GM21619 (cell line): ENCODE measurements around the gene ERGIC2.
"Not testable (repeated sequence)": the region's sequence is repeated elsewhere in the genome, so short reads cannot be mapped to it uniquely, and the experiment has no call there.

ENCODE experiments used
- ATAC-seq: cut with Tn5 transposase; IDR thresholded peaks from one replicate; pipeline ENCODE4 v1.9.1; 2021; ENCODE audit not compliant: unreplicated experiment

The ERGIC2 gene

DNA sequence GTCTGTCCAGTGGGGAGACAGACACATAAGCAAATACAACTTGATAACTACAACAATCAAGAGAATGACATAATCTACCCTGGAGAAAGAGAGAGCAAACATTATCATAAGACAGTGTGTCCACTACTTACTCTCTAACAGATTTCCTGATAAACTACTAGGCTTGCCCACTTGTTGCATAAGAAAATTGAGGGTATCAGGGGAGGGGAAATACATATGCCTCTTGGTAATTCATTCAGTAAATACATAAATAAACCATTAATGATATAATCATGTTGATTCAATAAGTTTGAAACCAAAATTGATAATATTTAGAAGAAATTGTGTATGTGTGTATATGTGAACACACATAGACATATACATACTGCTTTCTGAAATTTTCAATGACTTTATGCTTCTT is 76.6 kb downstream of the ERGIC2 start:
- ATAC-seq: no peak

GRCh38 chr12:29301114-29301513 is 79.9 kb downstream of the ERGIC2 start:
- ATAC-seq: no peak

GRCh38 chr12:29299633-29300032 is 81.3 kb downstream of the ERGIC2 start:
- no peak for ATAC-seq

- ATAC-seq: no peak
Observed at GRCh38 chr12:29291226-29291625, 89.7 kb downstream of the ERGIC2 start.

DNA sequence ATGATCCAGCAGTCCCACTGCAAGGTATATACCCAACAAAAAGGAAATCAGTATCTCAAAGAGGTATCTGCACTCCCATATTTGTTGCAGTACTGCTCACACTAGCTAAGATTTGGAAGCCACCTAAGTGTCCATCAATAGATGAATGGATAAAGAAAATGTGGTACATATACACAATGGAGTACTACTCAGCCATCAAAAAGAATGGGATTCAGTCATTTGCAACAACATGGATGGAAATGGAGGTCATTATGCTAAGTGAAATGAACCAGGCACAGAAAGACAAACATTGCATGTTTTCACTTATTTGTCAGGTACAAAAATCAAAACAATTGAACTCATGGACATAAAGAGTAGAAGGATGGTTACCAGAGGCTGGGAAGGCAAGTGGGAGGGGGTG is 90.5 kb downstream of the ERGIC2 start:
- ATAC-seq: not testable (repeated sequence)

- ATAC-seq: no peak
Observed at GRCh38 chr12:29288031-29288430, 92.9 kb downstream of the ERGIC2 start.

- ATAC-seq: no peak
Observed at GRCh38 chr12:29287622-29288021, 93.3 kb downstream of the ERGIC2 start.
